NB4 (cell line): ENCODE results near the gene MSL2.
"Not testable (repeated sequence)": the region's sequence is repeated elsewhere in the genome, so short reads cannot be mapped to it uniquely, and the experiment has no call there.

Experiments
- DNase-seq: peaks from one replicate; pipeline ENCODE4 v3.0.0; 2010; ENCODE audit warnings: low read depth
- H3K4me3 ChIP-seq: one replicate; pipeline ENCODE4 v1.5.1; 2011; ENCODE audit warnings: mild to moderate bottlenecking, low read depth, low read length, moderate library complexity
- CTCF ChIP-seq: IDR thresholded peaks from one replicate; pipeline ENCODE4 v1.5.1; 2012; ENCODE audit warnings: low read depth, low read length
- MYC ChIP-seq: IDR thresholded peaks from 2 replicates; pipeline ENCODE4 v1.6.1; 2011; ENCODE audit warnings: low read depth, low read length
- POLR2A ChIP-seq: IDR thresholded peaks from 2 replicates; pipeline ENCODE4 v1.6.1; 2011; ENCODE audit warnings: mild to moderate bottlenecking; ENCODE audit not compliant: insufficient read length; ENCODE audit errors: extremely low read depth
- TF ChIP-seq, protein P1 (sequence below): IDR thresholded peaks from 2 replicates; pipeline ENCODE4 v1.6.1; 2011; ENCODE audit warnings: low read depth, low read length

Gene MSL2

GRCh38 chr3:136151219-136151618 is 44.9 kb downstream of the MSL2 start:
- TF ChIP-seq MYC, result no peak
- TF ChIP-seq, protein P1, sequence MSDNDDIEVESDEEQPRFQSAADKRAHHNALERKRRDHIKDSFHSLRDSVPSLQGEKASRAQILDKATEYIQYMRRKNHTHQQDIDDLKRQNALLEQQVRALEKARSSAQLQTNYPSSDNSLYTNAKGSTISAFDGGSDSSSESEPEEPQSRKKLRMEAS, result no peak
- DNase-seq, result no peak
- H3K4me3 ChIP-seq, result no peak overlapping the region

DNA sequence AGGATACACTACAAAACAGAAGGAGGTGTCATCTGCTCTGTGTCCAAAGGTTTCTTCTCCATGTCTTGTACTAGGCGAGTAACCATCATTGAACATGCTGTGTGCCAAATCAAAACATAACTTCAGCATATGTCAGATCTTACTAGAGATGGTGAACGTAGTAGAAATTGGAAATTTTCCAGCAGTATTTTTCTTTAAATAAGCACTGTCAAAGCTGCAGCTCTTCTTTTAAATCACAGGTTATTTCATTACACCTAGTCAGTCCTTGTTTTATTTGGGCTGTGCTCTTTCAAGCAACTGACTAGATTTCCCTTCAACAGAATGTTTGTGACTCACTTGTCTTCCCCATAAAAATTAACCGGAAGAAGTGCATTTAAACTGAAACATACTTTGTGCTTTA is 46.5 kb downstream of the MSL2 start:
- DNase-seq, result no peak

GRCh38 chr3:136146981-136147729 is 49.0 kb downstream of the MSL2 start:
- no peak for TF ChIP-seq MYC
- TF ChIP-seq, protein P1, result no peak
- TF ChIP-seq CTCF, result no peak
- no peak for TF ChIP-seq POLR2A
- DNase-seq, result no peak
- H3K4me3 ChIP-seq, result no peak overlapping the region

More for the DNA sequence above, 46.5 kb downstream of the MSL2 start:
- no peak overlapping the region for H3K4me3 ChIP-seq
- TF ChIP-seq MYC (no peak), CTCF (no peak), POLR2A (no peak)
- TF ChIP-seq, protein P1, result no peak

GRCh38 chr3:136144397-136144796 is 51.7 kb downstream of the MSL2 start:
- H3K4me3 ChIP-seq, DNase-seq: not testable (repeated sequence)

DNA sequence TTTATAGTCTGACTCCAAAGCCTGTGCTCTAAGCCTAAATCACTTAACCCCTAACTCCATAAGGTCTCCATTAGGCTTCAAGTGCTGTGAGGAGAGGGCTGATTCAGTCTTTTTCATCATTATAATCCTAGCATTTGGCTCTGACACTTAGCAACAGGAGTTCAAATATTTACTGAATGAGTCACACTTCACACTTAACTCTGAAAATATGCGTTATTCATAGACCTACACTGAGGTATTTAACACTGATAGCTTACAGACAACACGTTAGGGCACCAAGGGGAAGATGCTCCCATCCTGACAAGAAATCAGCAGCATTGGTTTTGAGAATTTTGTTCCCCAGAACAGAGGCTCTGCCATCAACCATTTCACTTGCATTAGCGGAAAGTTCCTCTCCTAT is 53.5 kb downstream of the MSL2 start:
- no peak overlapping the region for H3K4me3 ChIP-seq
- no peak for DNase-seq
- TF ChIP-seq CTCF (no peak), POLR2A (no peak), MYC (no peak)
- TF ChIP-seq, protein P1, result no peak

GRCh38 chr3:136141891-136142290 is 54.2 kb downstream of the MSL2 start:
- DNase-seq, result no peak
- no peak for TF ChIP-seq MYC
- TF ChIP-seq, protein P1, result no peak
- no peak overlapping the region for H3K4me3 ChIP-seq

- no peak overlapping the region for H3K4me3 ChIP-seq
- TF ChIP-seq MYC (no peak), POLR2A (no peak), CTCF (no peak)
- TF ChIP-seq, protein P1, result no peak
- no peak for DNase-seq
Observed at GRCh38 chr3:136141291-136141785, 54.8 kb downstream of the MSL2 start.
